ENCODE results near the gene ATXN2.
"Not testable (repeated sequence)": the region's sequence is repeated elsewhere in the genome, so short reads cannot be mapped to it uniquely, and the experiment has no call there.

ATXN2 gene

DNA sequence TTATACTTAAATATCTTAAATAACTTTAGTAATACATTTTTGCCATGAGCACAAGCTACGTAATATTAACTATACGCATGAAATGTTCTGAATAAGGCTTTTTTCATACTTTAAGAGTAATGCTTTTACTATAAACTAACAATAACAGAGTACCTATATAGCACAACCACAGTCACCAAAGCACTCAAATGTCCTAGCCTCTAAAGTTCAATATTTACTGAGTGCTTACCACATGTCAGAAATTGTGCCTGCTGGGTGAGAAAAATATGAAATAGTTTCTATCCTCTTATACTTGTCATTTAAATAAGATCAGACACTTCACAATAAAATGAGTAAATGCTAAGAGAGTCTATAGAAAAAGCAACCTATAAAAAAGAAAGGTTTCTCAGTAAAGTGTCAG lies 110.3 kb downstream of the ATXN2 start:
- no peak for DNase-seq

DNA sequence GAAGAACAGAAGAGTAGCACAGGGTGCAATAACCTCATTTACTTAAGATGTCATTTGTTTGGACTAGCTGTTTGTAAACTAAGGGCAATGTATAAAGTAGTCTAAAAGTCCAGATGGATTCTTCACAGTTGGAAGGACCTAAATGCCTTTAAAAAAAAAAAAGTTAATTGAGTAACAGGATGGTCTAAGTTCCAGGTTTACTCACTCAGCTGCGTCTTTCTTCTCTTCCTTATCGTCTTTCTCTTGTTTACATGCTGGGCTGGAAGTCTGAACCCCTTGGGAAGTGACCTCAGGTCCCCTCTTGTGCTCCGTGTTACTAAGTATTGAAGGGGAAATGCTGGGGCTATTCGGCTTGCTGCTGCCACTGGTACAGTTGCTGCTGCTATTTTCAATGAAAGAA lies 110.8 kb downstream of the ATXN2 start:
- no peak for DNase-seq

DNA sequence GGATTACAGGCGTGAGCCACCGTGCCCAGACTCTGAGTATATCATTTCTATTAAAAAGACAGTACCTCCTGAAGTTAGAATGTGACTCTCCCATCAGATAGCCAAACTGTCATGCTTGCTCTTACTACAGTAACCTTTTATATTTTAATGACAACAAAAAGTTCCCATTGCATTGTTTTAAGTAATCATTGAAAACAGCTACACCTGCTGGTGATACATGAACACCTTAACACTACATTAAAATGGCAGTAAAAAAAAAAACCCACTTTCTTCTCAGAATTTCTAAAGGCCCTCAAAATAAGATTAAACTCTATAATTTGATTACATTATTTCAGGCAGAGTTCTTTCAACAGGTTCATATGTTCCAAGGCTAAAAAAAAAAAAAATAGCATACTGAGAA lies 116.7 kb downstream of the ATXN2 start:
- no peak for DNase-seq

DNA sequence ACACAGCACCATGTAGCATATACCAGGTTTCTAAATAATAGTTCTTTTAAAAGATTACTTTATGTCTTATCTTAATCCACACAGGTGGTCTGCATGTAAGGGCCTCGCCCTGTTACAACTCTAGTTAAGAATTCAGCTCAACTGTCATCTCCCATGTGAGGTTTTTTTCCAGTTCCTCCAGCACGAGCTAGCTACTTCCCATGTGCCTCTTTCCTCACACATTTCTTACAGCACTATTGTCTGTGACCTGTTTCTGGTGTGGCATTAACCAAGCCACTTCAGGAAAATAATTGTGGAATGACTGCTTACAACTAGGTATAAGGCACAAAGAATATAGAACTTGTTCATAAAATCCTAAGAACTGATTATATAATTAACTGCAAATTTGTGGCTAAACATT lies 127.9 kb downstream of the ATXN2 start:
- no peak for DNase-seq

DNA sequence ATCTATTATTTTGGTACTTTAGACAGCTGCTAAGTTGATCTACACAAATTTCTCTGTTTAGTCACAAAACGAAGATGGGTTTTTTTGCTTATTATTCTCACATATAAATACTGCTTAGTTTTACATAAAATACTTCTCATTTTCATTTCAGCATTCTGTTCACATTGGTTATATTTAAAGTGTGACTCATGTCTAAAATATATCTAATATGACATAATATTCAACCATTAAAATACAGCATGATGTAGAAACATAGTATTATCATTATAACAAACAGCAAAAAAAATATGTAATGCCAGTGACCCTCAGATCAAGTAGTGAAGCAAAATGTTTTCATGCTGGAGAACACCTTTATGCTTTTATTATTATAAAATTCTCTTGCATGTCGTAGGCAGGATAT lies 129.7 kb downstream of the ATXN2 start:
- DNase-seq = no peak

DNA sequence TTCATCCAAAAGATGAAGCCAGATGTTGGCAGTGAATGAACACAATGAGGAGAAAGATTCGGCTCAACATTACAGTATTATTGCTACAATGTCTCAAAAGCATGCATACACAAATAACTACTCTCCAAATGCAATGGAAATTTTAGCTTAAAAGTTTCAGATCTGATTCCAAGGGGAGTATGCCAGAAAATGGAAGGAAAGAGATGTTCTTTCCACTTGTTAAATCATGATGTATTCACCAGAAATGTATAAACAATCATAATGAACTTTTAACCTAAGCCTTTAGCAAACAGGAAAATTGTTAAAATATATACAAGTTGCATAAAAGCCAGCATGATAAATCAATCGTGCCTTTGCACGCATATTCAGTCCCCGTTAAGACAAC lies 131.3 kb downstream of the ATXN2 start:
- no peak for DNase-seq

DNA sequence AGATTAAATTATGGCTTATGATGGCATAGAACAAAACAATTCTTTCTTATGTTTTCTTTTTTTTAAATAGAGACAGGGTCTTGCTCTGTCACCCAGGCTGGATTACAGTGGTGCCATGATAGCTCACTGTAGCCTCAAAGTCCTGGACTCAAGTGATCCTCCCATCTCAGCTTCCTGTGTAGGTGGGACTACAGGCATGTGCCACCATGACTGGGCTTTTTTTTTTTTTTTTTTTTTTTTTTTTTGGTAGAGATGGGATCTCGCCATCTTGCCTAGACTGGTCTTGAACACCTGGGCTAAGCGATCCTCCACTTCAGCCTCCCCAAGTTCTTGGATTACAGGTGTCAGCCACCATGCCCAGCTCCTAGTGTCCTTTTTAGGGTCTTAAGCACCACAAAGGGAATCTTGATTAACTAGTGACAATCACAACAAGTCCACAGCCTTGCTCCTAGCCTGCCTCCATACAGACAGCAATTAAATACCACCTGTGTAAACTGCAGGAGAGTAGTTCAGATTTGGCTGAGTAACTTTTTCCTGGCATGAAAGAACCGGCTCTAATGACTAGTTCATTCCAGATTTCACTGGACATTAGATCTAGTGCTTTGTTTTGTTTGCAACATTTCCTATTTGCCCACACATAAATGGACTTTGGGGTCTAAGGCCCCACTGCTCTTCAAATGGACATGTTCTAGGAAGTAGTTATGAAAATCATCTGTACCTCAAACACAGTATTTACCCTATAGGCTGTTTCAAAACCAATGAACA lies 131.8 kb downstream of the ATXN2 start:
- peak; percentile 44 for DNase-seq

DNA sequence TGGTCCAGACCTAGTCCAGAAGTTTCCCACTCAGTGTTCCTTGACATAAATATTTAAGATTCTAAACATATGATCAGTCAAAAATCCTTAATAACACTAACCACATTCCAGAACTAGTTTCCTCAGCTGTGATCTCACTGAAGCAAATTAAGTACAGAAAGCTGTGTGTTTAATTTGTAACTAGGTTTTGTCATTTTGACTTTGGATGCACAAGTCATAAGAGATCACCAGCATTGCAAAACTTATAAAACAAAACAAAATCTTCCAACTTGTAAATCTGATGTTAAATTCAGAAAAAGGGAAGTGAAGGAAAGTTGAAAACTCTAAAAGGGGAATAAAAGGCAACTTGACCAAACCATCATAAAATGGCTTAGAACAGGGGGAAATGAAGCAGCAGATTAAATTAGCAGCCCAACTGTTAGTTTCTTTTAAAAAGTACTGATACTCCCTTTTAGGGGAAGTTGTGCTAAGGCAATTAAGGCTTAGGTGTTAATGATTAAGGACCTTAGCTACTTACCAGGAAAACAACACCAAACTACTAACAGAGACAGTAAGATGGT lies 136.8 kb downstream of the ATXN2 start:
- no peak for DNase-seq

DNA sequence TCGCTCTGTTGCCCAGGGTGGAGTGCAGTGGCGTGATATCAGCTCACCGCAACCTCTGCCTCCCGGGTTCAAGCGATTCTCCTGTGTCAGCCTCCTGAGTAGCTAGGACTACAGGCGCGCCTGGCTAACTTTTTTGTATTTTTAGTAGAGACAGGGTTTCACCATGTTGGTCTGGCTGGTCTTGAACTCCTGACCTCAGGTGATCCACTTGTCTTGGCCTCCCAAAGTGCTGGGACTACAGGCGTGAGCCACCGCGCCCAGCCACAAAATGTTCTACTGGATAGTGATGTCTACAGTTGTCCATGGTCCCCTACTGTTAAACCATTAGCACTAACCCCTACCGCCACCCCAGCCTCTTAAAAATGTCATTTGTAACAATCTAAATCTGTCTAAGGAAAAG lies 139.0 kb downstream of the ATXN2 start:
- not testable (repeated sequence) for DNase-seq

DNA sequence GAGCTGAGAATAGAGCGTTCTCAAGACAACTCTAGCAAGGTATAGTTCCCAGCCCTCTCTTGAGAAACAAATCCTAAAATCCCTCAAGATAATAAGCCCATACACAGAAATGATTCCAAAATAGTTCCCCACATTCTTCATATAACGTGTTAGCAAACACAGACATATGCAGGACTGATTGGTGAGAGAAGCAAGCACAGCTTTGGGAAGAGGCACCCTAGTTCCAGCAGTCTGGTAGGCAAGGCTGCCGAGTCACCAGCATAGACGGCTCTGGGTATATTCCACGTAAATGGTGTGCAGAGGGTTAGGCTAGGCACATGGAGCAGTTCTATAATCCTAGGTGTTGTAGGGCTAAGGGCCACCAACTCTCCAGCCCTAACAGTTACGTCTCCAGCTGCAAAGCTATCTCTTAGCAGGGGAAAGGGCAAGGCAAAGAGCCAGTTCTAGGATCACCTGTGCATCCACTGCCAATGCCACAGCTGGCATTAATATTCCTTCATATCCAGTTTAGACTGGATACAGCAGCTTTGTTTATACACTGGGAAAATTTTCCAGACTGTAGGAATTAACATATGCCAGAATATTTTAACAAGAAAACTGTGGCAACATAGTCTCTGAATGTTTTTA lies 140.5 kb downstream of the ATXN2 start:
- DNase-seq = no peak

DNA sequence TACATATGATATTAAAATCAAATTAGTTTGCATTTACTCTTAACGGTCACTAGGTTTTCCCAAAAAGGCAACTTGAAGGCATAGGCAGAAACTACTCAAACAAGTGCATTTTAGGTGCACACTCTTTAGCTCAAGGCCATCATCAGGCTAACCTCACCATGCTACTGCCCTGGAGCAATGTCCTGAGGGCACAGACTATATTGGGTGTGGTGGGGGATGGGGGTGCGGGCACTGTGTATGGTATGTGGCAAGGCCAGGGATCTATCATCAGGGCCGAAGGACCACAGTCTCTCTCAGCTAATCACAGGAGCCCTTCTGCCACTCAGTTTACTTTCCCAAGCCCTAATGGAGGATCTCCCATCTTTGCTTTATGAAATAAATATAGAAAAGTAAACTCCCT lies 141.5 kb downstream of the ATXN2 start:
- no peak for DNase-seq

DNA sequence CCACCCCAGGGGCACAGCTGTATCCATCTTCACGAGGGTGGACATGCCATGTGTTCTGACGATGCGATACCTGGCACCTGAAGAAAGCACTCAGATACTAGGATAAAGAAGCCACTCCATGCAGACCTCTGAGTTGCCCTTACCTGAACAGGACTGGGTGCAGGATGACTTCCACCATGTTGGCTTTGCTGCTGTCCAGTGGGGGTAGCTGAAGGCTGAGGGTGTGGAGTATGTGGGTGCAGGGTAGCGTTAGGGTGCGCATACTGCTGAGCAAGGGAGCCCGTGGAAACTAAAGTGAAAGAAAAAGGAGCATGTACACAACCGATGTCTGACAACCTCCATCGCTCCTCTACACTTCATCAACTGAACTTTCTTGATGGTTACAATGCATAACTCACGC lies 142.0 kb downstream of the ATXN2 start:
- no peak for DNase-seq

DNA sequence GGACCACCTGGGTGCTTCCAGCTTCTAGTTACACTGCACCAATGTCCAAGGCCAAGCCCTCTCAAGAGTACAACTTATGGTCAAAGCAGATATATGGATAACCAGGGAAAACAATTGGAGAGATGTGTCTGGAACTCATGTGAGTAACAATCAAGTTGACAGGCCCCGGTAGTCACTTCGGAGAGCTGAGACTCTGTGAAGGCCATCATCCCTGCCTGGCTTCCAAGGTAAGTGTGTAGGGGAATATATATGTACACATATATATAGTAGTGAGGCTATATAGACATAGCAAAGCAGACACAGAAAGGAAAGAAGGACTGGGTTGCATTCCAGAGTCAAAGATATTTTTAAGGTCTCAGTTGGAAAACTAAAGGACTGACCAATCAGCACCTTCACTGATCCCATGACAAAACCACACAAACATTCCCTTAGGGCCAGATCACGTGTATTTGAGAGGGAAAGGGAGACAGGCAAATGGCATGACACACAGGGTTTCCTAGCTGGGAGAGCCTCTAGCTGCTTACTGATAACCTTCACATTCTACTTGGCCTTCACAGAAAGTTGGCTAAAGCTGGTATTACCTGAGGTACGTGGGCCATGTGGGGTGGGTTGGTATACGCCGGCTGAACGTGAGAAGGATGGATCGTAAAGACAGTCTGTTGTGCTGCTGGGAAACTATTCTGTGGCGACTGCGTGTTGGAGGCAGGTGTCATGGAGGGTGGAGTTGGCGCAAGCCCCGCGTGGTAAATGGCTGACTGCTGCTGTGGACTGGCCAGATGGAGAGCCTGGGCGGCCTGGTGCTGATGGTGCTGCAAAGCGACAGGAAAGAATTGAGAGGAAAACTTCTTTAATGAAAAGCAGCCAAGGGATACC lies 143.4 kb downstream of the ATXN2 start:
- no peak for DNase-seq

DNA sequence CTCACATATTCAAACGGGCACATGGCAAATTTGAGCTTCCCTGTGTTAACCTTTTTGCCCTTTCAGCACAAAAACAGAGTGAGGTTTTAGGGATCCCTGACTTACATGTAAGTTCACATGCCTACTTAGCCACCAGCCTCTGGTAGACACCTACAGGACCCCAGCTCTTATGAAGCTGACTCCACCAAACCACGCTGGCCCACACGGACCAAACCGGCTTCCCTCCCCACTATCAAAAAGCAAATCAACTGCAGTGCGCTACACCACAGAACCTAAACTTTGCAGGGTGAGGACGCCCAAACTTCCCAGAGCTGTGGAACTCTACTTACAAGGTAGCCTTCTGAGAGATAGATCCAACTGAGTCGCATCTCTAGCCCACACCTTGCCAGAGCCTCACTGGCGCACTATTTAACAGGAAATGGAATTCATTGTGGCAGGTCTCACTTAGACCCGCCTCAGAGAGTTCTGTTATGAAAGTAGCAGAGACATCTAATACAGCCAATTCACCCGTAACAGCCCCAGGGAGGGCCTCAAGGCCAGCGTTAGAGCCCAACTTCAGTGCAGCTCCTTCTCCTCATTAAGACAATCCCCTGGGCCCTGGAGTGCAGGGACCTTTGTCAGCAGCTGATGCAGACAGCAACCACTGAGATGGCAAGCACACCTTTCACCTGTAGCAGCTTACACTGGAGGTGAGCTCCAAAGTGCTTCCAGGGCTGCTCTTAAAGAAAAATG lies 144.2 kb downstream of the ATXN2 start:
- no peak for DNase-seq

DNA sequence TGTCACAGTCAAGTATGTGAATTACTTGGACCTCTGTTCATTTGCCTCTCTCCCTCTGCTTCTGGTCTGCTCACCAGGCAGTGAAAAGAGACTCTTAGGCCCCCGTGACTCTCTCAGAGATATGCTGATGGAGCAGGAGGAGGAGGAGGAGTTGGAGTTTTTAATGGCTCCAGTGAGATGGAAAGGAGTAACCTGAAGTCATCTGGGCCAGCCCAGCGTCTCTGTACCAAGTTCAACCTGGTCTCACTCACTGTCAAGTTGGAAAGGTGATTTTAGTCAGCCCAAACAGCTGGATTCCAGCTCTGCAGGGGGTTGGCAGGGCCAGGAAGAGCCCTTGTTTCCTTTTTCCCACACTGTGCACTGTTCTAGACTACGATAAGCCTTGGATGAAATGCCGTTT lies 144.8 kb downstream of the ATXN2 start:
- no peak for DNase-seq

DNA sequence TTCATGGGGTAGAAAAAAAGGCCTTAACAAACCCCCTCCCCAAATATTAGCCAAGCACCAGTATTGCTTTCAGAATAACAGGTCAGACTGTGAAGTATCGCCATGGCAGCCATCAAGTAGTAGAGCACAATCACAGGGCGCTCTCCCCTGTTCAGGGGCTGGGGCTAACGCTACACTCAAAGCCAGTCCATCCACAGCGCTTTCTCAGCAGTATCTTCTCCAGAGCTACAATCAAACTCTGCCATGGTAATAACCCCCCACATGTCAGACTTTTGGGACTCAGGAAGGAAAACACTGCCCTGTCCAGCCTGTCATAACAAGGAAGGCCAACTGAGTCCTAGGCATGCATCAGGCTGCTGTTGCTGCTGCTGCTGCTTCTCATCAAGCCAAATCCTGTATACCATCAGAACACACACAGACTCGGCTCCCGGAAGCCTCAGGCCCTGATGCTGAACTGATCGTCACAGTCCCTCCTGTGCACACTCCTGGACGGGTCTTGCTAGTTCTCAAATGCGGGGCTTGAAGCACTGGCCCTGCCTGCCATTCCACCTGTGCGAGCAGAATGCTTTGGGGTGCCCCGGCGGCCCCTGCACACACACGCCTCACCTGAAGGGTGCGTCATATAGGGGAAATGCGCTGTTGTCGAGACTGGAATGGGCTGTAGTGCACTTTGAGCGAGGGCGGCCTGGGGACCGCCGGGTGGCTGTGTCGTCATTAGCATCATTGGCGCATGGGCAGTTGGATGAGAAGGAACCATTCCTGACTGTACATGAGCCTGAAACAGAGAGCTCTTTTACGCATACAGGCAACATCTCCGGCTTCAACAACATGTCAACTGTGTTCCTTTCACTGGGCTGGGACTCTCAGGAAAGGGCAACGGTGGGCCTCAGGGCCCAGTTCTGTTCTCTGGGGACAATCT lies 145.8 kb downstream of the ATXN2 start:
- DNase-seq = no peak

DNA sequence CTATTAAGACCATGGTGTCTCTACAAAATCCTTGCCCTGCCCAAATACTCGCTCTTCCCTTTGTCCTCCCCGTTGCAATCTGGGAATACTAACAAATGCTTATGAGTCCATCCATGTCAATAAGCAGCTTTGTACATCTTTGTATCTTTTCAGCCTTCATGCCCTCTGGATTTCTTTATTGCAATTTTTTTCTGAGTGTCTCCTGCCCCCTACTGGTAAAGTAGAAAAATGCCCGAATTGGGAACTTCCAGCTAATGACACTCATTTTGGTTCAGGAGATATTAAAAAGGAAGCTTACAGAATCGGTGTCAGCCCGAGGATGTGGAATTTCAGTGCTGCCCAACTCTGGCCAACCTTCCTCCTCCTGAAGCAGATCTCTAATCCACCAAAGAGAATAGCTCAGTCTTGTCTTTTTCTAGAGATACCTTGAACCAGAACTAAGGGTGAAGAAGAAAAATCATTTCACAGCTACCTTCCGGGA lies 147.4 kb downstream of the ATXN2 start:
- peak; percentile 42 for DNase-seq

DNA sequence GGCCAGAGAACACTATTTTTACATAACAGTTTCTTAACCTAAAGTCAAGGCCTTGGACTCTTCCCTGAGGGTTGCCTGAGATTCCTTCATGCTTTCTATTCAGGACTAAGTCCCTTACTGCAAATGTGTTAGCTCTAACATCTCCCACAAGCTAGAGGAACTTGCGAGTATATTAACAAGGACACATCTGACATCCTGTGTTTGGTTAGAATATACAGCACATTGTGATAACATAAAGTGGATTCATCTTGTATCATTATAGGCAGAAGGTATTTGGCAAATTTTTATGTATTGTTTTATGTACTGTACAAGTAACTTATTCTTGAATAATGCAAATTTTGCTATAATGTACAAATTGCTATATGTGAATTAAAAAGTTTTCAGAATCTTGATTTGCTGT lies 147.9 kb downstream of the ATXN2 start:
- DNase-seq = no peak

DNA sequence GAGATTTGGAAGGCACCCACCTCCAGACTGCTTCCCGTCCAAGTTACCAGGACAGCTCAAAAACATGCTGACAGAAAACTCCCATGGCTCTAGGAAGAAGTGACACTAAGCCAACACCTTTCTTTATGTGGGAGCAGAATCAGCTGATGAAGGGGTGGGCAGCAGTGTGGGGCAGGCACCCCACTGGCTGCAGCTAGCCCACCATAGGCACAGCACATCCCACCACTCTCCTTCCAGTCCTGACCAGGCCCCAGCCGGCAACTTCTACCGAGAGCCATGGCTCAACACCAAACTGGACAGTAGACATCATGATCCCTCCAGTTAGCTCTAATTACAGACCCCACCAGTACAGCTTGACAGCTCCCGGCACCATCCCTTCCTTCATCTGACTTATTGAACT lies 148.4 kb downstream of the ATXN2 start:
- DNase-seq = no peak

DNA sequence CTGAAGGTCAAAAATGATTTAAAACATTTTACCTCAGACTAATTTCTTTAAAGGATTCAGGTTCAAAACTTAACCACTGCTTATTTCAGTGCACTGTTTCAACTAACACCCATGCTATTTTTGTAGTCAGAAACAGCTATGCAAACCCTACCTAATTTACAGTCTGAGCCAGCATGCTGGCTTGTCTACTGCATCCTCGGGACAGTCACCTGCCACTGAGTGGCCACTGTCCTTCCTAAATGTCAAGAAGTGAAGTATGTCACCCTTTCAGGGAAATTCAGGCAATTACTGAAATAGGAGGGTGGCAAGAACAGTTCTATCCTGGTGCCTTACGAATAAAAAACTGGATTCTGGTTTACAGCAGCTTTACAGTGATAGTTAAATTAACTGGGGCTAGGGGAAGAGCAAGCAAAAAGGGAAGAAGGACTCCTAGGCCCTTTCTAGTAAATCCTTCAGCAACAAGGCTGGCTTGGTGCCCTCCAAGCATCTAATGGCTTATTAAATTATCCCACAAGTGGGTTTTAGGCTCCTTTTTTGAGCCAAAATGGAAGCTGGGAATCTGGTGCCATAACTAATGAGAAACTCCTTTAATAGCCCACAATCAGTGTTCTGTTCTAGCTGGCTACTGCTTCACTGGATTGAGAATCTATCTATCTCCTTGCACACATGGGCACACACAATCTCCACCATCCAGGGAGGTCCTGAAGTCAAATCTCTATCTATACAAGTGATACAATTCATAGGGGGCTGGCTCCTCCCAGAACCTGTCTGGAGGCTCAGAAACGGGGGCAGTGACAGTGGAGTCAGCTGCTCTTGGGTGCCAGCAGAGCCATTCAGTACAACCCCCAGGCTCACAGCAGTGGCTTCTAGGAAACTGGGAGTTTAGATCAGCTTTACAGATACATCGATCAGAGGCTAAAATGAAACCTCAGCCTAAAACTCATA lies 150.0 kb downstream of the ATXN2 start:
- no peak for DNase-seq
